ENCODE measurements around the gene PATL2.
"Not testable (repeated sequence)": the region's sequence is repeated elsewhere in the genome, so short reads cannot be mapped to it uniquely, and the experiment has no call there.

The PATL2 gene

GRCh38 chr15:44711096-44711742 lies at the start of gene PATL2, which contains the start of gene B2M:
TSS of gene PATL2 (minus strand) at chr15:44711323. CDS start at chr15:44676490, 34,833 bp downstream.
TSS of gene B2M (plus strand) at chr15:44711517. CDS start at chr15:44711547, 30 bp downstream.
- peak; percentile 96 for DNase-seq (ENCODE audit: low spot score)

GRCh38 chr15:44753345-44753744 lies 42.2 kb upstream of the PATL2 start:
- no peak for DNase-seq (ENCODE audit: low spot score)

GRCh38 chr15:44743454-44743853 lies 32.3 kb upstream of the PATL2 start:
- DNase-seq (ENCODE audit: low spot score): not testable (repeated sequence)

- DNase-seq (ENCODE audit: low spot score): not testable (repeated sequence)
Measured at GRCh38 chr15:44739222-44739847, 28.2 kb upstream of the PATL2 start.

GRCh38 chr15:44738340-44738984 lies 27.3 kb upstream of the PATL2 start:
- peak; percentile 52 for DNase-seq (ENCODE audit: low spot score)

- no peak for DNase-seq (ENCODE audit: low spot score)
Measured at GRCh38 chr15:44736181-44736765, 25.1 kb upstream of the PATL2 start, which contains the start of gene TRIM69. TSS of gene TRIM69 (plus strand) at chr15:44736528. CDS start at chr15:44736705, 177 bp downstream.

GRCh38 chr15:44735482-44736180 lies 24.5 kb upstream of the PATL2 start:
- DNase-seq (ENCODE audit: low spot score): peak; percentile 14

- no peak for DNase-seq (ENCODE audit: low spot score)
Measured at GRCh38 chr15:44734839-44735481, 23.8 kb upstream of the PATL2 start.

DNA sequence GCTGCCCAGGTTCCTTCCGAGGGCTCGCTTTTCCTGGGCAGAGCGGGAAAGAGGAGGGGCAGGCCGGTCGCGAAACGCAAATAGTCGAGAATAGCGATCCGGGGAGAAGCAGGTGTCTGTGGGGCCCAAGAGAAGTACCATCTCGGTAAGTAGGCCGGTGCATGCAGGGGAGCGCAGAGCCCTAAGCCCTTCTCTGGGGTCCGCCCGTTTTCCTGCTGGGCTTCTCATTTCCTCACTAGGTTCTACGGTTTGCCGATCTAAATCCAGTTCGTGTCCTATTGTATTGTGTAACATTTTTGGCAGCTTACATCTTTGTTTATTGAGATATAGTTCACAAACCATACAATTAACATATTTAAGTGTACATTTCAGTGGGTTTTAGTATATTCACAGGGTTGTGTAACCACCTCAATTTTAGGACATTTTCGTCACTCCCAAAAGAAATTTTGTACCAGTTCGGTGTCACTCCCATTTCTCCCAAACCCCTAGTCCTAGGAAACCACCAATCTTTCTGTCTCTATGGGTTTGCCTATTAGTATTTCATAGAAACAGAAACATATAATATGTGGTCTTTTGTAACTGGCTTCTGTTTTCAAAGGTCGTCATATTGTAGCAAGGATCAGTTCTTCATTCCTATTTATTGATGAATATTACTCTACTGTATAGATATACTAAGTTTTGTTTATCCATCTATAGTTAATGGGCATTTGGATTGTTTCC lies 18.4 kb upstream of the PATL2 start:
- no peak for DNase-seq (ENCODE audit: low spot score)

GRCh38 chr15:44728576-44729407 lies 17.7 kb upstream of the PATL2 start:
- DNase-seq (ENCODE audit: low spot score): peak; percentile 94

- not testable (repeated sequence) for DNase-seq (ENCODE audit: low spot score)
Measured at GRCh38 chr15:44728232-44728575, 17.1 kb upstream of the PATL2 start.

DNA sequence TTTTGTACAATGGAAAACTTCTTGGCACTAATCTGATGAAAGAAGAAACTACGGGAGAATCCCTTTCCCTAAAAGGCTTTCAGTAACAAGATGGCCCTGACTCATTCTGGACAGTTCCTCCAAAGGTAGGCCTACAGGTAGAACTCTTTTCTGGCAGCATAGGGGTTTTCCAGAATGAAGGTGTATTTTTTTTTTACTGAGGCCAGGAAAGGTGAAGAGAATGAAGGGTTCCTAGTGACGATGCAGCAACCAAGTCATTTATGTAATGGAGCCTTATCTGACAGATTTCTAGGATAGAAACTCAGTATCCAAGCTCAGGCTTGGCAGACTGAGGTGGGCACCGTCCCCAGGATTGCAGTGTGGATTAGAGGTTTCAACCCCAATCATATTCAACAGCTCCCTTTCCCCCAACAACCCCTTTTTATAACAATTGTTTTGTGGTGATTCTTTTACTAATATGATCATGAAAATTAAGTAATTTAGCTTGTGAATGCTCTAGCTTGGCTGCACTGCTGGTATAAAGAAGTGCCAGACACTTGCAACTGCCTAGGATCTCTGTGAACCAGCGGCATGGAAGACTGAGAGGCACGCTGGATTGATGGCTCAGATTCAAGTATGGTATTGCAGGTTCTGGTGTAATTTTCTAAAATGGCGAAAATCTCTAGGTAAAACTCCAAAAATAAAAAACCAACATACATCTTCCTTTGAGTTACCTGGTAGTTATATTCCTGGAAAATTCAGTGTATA lies 16.5 kb upstream of the PATL2 start:
- DNase-seq (ENCODE audit: low spot score): no peak

DNA sequence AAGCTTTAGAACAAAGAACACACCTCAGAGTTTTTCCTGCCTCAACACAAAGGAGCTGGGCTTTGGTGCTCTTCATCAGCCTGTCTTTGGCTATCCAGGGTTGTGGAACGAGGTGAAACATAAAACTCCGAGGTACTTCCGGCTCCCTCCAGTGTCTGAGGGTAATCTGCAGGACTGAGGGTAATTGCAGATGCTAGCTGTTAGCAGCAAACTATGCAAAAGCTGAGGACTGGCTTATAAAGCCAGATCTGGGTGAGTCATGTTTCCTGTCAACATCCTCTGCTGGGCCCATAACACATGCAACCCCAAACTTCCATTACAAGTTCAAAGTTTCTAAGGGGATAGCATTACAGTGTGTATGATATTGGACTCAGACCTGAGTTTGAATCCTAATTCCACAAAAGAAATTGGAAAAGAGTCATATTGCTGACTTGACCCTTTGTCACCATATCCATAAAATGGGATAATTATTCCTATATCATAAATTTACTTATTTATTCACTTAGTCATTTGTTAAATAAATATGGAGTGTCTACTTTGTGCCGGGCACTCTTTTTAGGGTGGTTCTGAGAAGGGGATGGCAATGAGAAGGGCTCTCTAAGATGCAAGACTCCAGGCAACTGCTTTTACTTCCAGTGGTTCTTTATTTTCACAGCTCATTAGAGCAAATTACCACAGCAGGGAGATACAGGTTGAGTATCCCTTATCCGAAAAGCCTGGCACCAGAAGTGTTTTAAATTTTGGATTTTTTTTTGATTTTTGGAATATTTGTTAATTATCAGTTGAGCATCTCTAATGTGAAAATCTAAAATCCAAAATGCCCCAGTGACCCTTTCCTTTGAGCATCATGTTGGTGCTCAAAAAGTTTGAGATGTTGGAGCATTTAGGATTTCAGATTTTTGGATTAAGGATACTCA lies 15.7 kb upstream of the PATL2 start:
- DNase-seq (ENCODE audit: low spot score): peak; percentile 82

DNA sequence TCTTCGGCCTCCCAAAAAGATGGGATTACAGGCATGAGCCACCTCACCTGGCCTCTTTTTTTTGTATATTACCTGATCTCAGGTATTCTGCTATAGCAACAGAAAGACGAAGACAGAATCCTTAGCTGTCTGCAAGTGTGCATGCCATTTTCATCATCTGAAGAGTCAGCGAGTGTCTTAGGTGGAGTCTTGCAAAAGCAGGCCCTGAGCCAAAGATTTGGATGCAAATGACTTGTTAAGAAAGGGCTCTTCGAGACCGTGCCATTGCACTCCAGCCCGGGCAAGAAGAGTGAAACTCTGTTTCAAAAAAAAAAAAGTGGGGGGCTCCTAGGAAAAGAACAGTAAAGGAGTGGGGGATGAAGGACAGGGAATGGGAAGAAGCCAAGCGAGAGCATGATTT lies 15.0 kb upstream of the PATL2 start:
- peak; percentile 21 for DNase-seq (ENCODE audit: low spot score)

DNA sequence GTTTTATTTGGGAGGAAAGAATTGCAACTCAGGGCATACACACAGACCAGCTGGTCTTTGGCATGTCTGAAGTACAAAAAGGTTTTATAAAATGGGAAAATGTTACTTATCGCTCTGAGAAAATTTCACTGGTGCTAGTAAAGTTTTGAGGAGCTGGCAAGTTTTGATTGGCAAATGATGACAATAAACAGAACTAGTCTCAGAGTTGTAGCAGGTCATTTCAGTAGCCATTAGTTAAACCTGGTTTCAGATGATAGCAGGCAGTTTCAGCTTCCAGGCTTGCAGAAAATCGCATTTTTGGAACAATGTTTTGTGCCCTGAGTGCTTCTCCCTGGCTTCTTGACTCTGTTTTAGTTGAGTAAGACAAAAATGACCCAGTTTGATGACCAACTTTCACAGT lies 10.9 kb upstream of the PATL2 start:
- no peak for DNase-seq (ENCODE audit: low spot score)

DNA sequence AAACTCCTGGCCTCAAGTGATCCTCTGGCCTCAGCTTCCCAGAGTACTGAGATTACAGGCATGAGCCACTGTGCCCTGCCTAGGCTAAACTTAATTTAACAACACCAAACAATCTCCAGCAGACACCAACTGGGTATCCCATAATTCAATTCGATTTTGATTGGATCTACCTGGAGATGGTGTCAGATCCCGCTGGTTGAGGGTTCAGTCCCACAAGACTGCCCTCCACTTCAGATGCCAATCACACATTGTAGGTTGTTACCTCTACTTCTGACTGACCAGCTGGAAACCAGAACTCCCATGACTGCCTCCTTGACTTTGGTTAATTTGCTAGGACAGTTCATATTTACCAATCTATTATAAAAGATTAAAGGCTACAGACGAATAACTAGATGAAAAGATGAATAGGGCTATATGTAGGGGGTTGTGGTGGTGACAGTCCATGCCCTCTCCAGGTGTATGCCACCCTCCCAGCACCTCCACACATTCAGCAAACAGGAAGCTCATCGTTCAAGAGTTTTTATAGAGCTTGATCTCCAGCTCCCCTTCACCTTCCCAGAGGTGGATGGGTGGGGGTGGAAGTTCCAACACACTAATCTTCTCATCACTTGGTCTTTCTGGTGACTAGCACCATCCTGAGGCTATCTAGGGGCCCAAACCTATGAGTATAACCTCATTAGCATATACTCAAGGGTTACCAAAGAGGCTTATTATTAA lies 9.5 kb upstream of the PATL2 start:
- DNase-seq (ENCODE audit: low spot score): no peak

GRCh38 chr15:44720000-44720435 lies 8.9 kb upstream of the PATL2 start:
- not testable (repeated sequence) for DNase-seq (ENCODE audit: low spot score)

Data from AG20443 (cell line).